Measurements from ENCODE around the gene ZNF521.

The ZNF521 gene

DNA sequence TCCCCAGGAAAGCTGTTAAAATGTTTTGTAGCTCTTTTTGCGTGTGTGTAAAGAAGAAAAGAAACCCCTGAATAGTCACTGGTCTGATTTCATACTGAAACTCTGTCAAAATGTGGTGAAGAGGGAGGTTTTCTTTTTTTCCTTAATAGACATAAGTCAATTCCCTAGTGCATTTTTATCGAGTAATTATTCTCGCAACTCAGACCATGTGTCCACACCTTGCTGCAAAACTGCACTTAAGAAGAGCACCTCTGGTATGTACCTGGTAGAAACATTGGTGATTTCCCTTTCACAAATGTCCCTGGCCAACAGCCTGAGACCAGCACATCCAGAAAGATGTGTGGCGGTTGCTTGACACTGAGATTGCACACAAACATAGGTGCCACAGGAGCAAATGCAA lies 159.9 kb downstream of the ZNF521 start:
- ATAC-seq, result no peak
- TF ChIP-seq ZFP30 (CRISPR knock-in tag; IDR thresholded peaks at IDR 0.05) (no peak), CSDC2 (CRISPR knock-in tag; IDR thresholded peaks at IDR 0.05) (no peak), SNAI2 (CRISPR knock-in tag; IDR thresholded peaks at IDR 0.05) (no peak), BACH2 (CRISPR knock-in tag; IDR thresholded peaks at IDR 0.05; ENCODE audit: borderline replicate concordance) (no peak)

DNA sequence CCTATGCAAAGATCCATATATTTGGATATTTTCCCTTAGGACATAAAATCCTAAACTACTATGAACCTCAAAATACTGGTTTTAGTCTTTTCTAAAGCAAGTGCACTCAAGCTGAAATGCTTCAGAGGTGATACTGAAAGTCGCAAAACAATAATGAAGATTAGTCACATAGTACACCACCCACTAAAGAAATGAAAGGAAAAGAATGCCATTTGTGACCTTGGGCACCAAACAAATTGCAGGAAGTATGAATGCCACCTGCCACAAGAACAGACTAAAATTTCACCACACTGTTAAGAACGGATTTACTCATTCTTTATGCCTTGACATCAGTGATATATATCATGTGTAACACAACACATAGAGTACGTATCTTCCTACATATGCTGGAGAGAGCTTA lies 161.5 kb downstream of the ZNF521 start:
- no peak for ATAC-seq
- TF ChIP-seq GLIS3 (CRISPR knock-in tag; IDR thresholded peaks at IDR 0.05) (no peak), CSDC2 (CRISPR knock-in tag; IDR thresholded peaks at IDR 0.05) (no peak), ZNF565 (CRISPR knock-in tag; conservative IDR thresholded peaks at IDR 0.05; ENCODE audit: low read depth) (no peak), OSR1 (CRISPR knock-in tag; IDR thresholded peaks at IDR 0.05) (no peak), BACH2 (CRISPR knock-in tag; IDR thresholded peaks at IDR 0.05; ENCODE audit: borderline replicate concordance) (no peak), TOX (CRISPR knock-in tag; IDR thresholded peaks at IDR 0.05; ENCODE audit: borderline replicate concordance) (no peak), ZFP30 (CRISPR knock-in tag; IDR thresholded peaks at IDR 0.05) (no peak), PPARA (CRISPR knock-in tag; IDR thresholded peaks at IDR 0.05; ENCODE audit: borderline replicate concordance) (no peak), ISL1 (CRISPR knock-in tag; IDR thresholded peaks at IDR 0.05) (no peak), ZFP3 (CRISPR knock-in tag; IDR thresholded peaks at IDR 0.05) (no peak), RARB (CRISPR knock-in tag; IDR thresholded peaks at IDR 0.05) (no peak), ESRRG (CRISPR knock-in tag; IDR thresholded peaks at IDR 0.05) (no peak), ZNF70 (CRISPR knock-in tag; IDR thresholded peaks at IDR 0.05) (no peak), SNAI2 (CRISPR knock-in tag; IDR thresholded peaks at IDR 0.05) (no peak), ZNF8 (CRISPR knock-in tag; IDR thresholded peaks at IDR 0.05) (no peak)
- TF ChIP-seq, protein P1, sequence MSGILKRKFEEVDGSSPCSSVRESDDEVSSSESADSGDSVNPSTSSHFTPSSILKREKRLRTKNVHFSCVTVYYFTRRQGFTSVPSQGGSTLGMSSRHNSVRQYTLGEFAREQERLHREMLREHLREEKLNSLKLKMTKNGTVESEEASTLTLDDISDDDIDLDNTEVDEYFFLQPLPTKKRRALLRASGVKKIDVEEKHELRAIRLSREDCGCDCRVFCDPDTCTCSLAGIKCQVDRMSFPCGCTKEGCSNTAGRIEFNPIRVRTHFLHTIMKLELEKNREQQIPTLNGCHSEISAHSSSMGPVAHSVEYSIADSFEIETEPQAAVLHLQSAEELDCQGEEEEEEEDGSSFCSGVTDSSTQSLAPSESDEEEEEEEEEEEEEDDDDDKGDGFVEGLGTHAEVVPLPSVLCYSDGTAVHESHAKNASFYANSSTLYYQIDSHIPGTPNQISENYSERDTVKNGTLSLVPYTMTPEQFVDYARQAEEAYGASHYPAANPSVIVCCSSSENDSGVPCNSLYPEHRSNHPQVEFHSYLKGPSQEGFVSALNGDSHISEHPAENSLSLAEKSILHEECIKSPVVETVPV (CRISPR knock-in tag; IDR thresholded peaks at IDR 0.05), result no peak
- TF ChIP-seq, protein P2, sequence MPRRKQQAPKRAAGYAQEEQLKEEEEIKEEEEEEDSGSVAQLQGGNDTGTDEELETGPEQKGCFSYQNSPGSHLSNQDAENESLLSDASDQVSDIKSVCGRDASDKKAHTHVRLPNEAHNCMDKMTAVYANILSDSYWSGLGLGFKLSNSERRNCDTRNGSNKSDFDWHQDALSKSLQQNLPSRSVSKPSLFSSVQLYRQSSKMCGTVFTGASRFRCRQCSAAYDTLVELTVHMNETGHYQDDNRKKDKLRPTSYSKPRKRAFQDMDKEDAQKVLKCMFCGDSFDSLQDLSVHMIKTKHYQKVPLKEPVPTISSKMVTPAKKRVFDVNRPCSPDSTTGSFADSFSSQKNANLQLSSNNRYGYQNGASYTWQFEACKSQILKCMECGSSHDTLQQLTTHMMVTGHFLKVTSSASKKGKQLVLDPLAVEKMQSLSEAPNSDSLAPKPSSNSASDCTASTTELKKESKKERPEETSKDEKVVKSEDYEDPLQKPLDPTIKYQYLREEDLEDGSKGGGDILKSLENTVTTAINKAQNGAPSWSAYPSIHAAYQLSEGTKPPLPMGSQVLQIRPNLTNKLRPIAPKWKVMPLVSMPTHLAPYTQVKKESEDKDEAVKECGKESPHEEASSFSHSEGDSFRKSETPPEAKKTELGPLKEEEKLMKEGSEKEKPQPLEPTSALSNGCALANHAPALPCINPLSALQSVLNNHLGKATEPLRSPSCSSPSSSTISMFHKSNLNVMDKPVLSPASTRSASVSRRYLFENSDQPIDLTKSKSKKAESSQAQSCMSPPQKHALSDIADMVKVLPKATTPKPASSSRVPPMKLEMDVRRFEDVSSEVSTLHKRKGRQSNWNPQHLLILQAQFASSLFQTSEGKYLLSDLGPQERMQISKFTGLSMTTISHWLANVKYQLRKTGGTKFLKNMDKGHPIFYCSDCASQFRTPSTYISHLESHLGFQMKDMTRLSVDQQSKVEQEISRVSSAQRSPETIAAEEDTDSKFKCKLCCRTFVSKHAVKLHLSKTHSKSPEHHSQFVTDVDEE (CRISPR knock-in tag; IDR thresholded peaks at IDR 0.05), result no peak
- TF ChIP-seq, protein P3, sequence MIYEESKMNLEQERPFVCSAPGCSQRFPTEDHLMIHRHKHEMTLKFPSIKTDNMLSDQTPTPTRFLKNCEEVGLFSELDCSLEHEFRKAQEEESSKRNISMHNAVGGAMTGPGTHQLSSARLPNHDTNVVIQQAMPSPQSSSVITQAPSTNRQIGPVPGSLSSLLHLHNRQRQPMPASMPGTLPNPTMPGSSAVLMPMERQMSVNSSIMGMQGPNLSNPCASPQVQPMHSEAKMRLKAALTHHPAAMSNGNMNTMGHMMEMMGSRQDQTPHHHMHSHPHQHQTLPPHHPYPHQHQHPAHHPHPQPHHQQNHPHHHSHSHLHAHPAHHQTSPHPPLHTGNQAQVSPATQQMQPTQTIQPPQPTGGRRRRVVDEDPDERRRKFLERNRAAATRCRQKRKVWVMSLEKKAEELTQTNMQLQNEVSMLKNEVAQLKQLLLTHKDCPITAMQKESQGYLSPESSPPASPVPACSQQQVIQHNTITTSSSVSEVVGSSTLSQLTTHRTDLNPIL (CRISPR knock-in tag; IDR thresholded peaks at IDR 0.05; ENCODE audit: low read depth), result no peak
- TF ChIP-seq, protein P4, sequence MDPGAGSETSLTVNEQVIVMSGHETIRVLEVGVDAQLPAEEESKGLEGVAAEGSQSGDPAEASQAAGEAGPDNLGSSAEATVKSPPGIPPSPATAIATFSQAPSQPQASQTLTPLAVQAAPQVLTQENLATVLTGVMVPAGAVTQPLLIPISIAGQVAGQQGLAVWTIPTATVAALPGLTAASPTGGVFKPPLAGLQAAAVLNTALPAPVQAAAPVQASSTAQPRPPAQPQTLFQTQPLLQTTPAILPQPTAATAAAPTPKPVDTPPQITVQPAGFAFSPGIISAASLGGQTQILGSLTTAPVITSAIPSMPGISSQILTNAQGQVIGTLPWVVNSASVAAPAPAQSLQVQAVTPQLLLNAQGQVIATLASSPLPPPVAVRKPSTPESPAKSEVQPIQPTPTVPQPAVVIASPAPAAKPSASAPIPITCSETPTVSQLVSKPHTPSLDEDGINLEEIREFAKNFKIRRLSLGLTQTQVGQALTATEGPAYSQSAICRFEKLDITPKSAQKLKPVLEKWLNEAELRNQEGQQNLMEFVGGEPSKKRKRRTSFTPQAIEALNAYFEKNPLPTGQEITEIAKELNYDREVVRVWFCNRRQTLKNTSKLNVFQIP (CRISPR knock-in tag; IDR thresholded peaks at IDR 0.05; ENCODE audit: borderline replicate concordance, low read depth), result no peak
- TF ChIP-seq, protein P5, sequence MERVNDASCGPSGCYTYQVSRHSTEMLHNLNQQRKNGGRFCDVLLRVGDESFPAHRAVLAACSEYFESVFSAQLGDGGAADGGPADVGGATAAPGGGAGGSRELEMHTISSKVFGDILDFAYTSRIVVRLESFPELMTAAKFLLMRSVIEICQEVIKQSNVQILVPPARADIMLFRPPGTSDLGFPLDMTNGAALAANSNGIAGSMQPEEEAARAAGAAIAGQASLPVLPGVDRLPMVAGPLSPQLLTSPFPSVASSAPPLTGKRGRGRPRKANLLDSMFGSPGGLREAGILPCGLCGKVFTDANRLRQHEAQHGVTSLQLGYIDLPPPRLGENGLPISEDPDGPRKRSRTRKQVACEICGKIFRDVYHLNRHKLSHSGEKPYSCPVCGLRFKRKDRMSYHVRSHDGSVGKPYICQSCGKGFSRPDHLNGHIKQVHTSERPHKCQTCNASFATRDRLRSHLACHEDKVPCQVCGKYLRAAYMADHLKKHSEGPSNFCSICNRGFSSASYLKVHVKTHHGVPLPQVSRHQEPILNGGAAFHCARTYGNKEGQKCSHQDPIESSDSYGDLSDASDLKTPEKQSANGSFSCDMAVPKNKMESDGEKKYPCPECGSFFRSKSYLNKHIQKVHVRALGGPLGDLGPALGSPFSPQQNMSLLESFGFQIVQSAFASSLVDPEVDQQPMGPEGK (CRISPR knock-in tag; IDR thresholded peaks at IDR 0.05; ENCODE audit: borderline replicate concordance), result no peak

DNA sequence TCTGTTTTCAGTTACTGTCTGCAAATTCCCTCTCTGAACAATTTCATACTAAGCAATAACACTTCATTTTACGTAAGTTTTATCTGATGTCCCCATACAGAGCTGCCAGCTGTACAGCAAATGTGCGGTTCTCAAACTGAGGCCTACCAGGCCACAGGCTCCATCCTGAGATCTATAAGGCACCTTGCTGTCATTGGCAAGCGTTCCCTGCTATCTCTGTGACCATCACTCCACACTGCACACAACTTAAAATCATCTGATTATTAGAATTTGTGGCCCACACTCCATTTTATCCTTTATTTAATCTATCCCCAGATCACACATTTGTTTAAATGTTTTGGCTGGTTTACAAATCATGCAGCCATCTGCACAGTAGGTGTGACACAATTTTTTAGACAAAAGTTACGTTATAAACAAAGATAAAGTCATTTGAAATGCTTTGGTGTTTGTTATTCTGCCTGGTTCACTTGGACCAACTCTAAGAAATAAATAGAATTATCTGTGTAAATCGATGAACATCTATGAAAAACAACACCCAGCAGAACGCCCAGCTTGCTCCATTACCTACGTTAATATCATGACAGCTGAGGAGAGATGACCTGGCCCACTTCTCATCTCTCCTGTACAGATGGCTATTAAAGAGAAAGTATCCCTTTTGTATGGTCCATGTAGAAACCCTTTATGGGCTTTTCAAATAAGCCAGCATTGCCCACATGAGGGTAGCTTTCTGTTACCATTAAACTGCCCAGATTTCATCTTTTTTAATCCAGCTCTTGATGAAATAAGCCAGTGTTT lies 162.4 kb downstream of the ZNF521 start:
- TF ChIP-seq SNAI2 (CRISPR knock-in tag; IDR thresholded peaks at IDR 0.05), result no peak
- TF ChIP-seq TCF4 (CRISPR knock-in tag; IDR thresholded peaks at IDR 0.05; ENCODE audit: borderline replicate concordance), result peak; percentile 20; the same call in 1 of the 2 replicates
- ATAC-seq, result no peak

Data from SK-N-SH treated with all-trans-retinoic acid at 6 μM for 48 hours (cell line).